Caco-2 (cell line): ENCODE data around the gene ADAMTS3. TPM values are rescaled to one million over a fixed set of nuclear protein-coding genes. Genes with fewer than 3 reads are reported as not detected.

ENCODE experiments used
- BruUV-seq: library from RNA; stranded (reverse); fragments of 400-500 nt; replicated peaks from 2 replicates; lab custom pipeline; 2021; lab: Mats Ljungman, UMichigan
- CTCF ChIA-PET: fragments of 300-600 bp; sonication (Branson Sonifier 250); formaldehyde crosslinking; loops from one replicate; lab custom pipeline; 2022; ENCODE audit warnings: antibody characterized with exemption; lab: Charles Lee
- POLR2A ChIA-PET: fragments of 300-600 bp; sonication (Branson Sonifier 250); formaldehyde crosslinking; loops from one replicate; lab custom pipeline; 2022; ENCODE audit warnings: antibody characterized with exemption; lab: Charles Lee
- DNase-seq, 2 experiments: peaks; one replicate each; pipeline versions ENCODE4 v3.0.0 to v3.0.0-alpha.2; 2020 to 2022
- H3K27me3 ChIP-seq: replicated peaks from 2 replicates; pipeline ENCODE4 v1.6.0; 2011; ENCODE audit warnings: low read length; ENCODE audit not compliant: control insufficient read depth, insufficient read depth
- H3K36me3 ChIP-seq: 2 replicates; pipeline ENCODE4 v1.5.1; 2011; ENCODE audit warnings: low read length; ENCODE audit not compliant: control insufficient read depth, insufficient read depth
- H3K4me1 ChIP-seq: fragments of 250-450 bp; sonication (Bioruptor Pico); 2 replicates; pipeline ENCODE4 v1.5.1; 2020; ENCODE audit warnings: mild to moderate bottlenecking
- H3K4me3 ChIP-seq: 2 replicates; pipeline ENCODE4 v1.5.1; 2011; ENCODE audit warnings: low read depth, mild to moderate bottlenecking, control low read depth, low read length
- H3K9me3 ChIP-seq: fragments of 250-450 bp; sonication (Bioruptor Pico); 2 replicates; pipeline ENCODE4 v1.5.1; 2020; ENCODE audit warnings: mild to moderate bottlenecking, moderate library complexity
- H3K27ac Mint-ChIP-seq: one replicate; pipeline ENCODE4 v1.8.0; 2022; ENCODE audit warnings: mixed read lengths; ENCODE audit not compliant: unreplicated experiment
- H3K27me3 Mint-ChIP-seq: one replicate; pipeline ENCODE4 v1.8.0; 2022; ENCODE audit warnings: mixed read lengths; ENCODE audit not compliant: insufficient read depth, unreplicated experiment
- H3K36me3 Mint-ChIP-seq: one replicate; pipeline ENCODE4 v1.8.0; 2022; ENCODE audit warnings: mild to moderate bottlenecking, mixed read lengths; ENCODE audit not compliant: insufficient read depth, unreplicated experiment
- H3K4me1 Mint-ChIP-seq: one replicate; pipeline ENCODE4 v1.8.0; 2022; ENCODE audit warnings: low read depth, mixed read lengths; ENCODE audit not compliant: unreplicated experiment
- H3K4me3 Mint-ChIP-seq: one replicate; pipeline ENCODE4 v1.8.0; 2022; ENCODE audit warnings: mild to moderate bottlenecking, moderate library complexity, mixed read lengths; ENCODE audit not compliant: unreplicated experiment
- H3K9me3 Mint-ChIP-seq: one replicate; pipeline ENCODE4 v1.8.0; 2022; ENCODE audit warnings: mixed read lengths; ENCODE audit not compliant: unreplicated experiment
- intact Hi-C: fragments of 100-400 bp; cut with micrococcal nuclease; formaldehyde crosslinking; loops from one replicate; pipeline ENCODE4 v1.10.0; 2022; ENCODE audit not compliant: unreplicated experiment
- total RNA-seq: library from RNA; stranded (reverse); gene quantifications from 2 replicates; pipeline ENCODE4 v1.2.3, GENCODE V29; 2022
- TF ChIP-seq, protein P1 (sequence below), 2 experiments: fragments of 200-600 bp in 1 of 2; IDR thresholded peaks; 1 replicate in 1 of 2; 2 replicates in 1 of 2; pipeline versions ENCODE4 v1.5.1 to v1.8.0; 2011 to 2022; ENCODE audit warnings: antibody characterized with exemption in 1 of 2, control low read depth in 1 of 2, inconsistent platforms in 1 of 2, low read depth in 1 of 2, low read length in 1 of 2, mild to moderate bottlenecking in 1 of 2, moderate library complexity in 1 of 2; ENCODE audit not compliant: insufficient read depth in 1 of 2, severe bottlenecking in 1 of 2, unreplicated experiment in 1 of 2

ADAMTS3 gene
- total RNA-seq, 1 experiment from 2014 or later, result not detected

DNA sequence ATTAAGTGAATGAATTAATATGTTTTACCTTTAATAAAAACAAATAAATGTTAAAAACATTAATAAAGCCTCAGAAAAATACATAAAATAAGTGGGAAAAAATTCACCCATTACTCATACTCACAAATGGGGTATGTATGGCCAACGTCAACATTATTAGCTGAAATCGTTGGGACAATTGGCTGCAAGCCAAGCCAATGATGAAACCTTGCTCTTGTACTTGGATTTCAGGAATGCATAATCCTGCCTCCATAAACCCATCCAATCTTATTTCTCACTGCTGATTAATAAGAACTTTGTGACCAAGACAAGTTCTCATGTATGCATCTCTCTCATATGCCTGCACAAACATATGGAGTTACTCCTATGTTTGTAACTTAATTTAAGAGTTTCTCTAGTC is 35.3 kb upstream of the ADAMTS3 start:
- intact Hi-C loops, result no loop called here
- no peaks in the 10 kb centered on the region for H3K9me3 Mint-ChIP-seq
- H3K27ac Mint-ChIP-seq, result no peak overlapping the region
- POLR2A ChIA-PET, result no interaction called here
- H3K27me3 ChIP-seq, result no peaks in the 10 kb centered on the region
- no peaks in the 10 kb centered on the region for H3K4me1 Mint-ChIP-seq
- H3K36me3 Mint-ChIP-seq, result no peaks in the 10 kb centered on the region
- no peak overlapping the region for H3K4me3 ChIP-seq
- TF ChIP-seq, protein P1, sequence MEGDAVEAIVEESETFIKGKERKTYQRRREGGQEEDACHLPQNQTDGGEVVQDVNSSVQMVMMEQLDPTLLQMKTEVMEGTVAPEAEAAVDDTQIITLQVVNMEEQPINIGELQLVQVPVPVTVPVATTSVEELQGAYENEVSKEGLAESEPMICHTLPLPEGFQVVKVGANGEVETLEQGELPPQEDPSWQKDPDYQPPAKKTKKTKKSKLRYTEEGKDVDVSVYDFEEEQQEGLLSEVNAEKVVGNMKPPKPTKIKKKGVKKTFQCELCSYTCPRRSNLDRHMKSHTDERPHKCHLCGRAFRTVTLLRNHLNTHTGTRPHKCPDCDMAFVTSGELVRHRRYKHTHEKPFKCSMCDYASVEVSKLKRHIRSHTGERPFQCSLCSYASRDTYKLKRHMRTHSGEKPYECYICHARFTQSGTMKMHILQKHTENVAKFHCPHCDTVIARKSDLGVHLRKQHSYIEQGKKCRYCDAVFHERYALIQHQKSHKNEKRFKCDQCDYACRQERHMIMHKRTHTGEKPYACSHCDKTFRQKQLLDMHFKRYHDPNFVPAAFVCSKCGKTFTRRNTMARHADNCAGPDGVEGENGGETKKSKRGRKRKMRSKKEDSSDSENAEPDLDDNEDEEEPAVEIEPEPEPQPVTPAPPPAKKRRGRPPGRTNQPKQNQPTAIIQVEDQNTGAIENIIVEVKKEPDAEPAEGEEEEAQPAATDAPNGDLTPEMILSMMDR (IDR thresholded peaks at IDR 0.05; ENCODE audit: insufficient read depth in 1 of 2, low read depth in 1 of 2, low read length in 1 of 2, severe bottlenecking in 1 of 2, unreplicated experiment in 1 of 2), result no peak
- no peaks in the 10 kb centered on the region for H3K4me1 ChIP-seq
- H3K36me3 ChIP-seq, result no peaks in the 10 kb centered on the region
- no peak overlapping the region for H3K4me3 Mint-ChIP-seq
- H3K27me3 Mint-ChIP-seq, result no peaks in the 10 kb centered on the region
- no TSS peak for BruUV-seq
- no peaks in the 10 kb centered on the region for H3K9me3 ChIP-seq
- DNase-seq, result no peak
- CTCF ChIA-PET, result no interaction called here

DNA sequence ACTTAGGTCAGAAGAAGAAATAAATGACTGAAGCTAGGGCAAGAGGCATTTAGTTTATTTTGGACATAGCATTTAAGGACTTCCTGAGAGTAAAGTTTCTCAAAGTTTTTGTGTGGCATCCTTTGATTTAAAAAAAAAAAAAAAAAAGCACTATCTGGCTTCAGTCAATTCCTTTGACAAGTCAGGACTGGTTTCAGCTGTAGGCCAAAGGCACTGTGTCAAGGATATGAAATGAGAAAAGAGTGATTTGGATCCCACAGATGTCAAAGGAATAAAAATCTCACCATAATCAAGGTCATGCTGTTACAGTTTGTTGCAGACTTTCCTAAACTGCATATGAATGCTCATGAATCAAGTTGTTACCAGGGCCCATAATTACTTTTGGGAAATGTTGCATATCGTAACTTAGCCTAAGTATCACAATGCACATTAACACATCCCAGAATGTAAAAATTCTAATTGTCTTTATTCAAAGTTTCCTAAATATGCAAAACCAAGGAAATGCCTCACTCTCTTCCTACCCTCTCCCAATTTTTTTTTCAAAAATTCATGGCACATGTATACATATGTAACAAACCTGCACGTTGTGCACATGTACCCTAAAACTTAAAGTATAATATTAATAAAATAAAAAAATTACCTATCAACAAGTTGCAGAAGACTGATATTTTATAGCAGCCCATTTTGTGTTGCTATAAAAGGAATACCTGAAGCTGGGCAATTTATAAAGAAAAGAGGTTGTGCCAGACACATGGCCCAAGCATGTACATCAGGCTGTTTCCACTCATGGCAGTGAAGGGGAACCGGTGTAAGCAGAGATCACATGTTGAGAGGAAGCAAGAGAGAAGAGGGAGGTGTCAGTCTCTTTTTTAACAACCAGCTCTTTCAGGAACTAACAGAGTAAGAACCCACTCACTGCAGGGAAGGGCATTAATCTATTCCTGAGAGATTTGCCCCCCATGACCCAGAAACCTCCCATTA is 33.7 kb upstream of the ADAMTS3 start:
- intact Hi-C loops, result no loop called here
- no peak overlapping the region for H3K27ac Mint-ChIP-seq

More for the DNA sequence above, 33.7 kb upstream of the ADAMTS3 start:
- POLR2A ChIA-PET, result no interaction called here
- DNase-seq, result no peak
- Mint-ChIP-seq H3K9me3 (no peaks in the 10 kb centered on the region), H3K4me3 (no peak overlapping the region), H3K27me3 (no peaks in the 10 kb centered on the region), H3K36me3 (no peaks in the 10 kb centered on the region), H3K4me1 (no peaks in the 10 kb centered on the region)
- no peak overlapping the region for H3K4me3 ChIP-seq
- H3K9me3 ChIP-seq, result no peaks in the 10 kb centered on the region
- CTCF ChIA-PET, result no interaction called here
- BruUV-seq, result no TSS peak
- H3K27me3 ChIP-seq, result no peaks in the 10 kb centered on the region
- H3K4me1 ChIP-seq, result no peaks in the 10 kb centered on the region
- TF ChIP-seq, protein P1 (IDR thresholded peaks at IDR 0.05; ENCODE audit: insufficient read depth in 1 of 2, low read depth in 1 of 2, low read length in 1 of 2, severe bottlenecking in 1 of 2, unreplicated experiment in 1 of 2), result no peak
- no peaks in the 10 kb centered on the region for H3K36me3 ChIP-seq
